Activated T-helper 2 cell treated with anti-CD3 and anti-CD28 coated beads, Interferon-gamma antibody, Interleukin-2, Interleukin-4, amounts not matched to agents 10 μg/mL and 5 μg/mL and 100 μg/mL, durations not matched to agents 14 hours and 24 hours and 36 hours (primary cell): Measurements from ENCODE around the gene SEMA3G. TPM values are rescaled to one million over a fixed set of nuclear protein-coding genes. Genes with fewer than 3 reads are reported as not detected.

Experiments
- DNase-seq: peaks from one replicate; pipeline ENCODE4 v3.0.0; 2021; ENCODE audit warnings: low spot score
- H3K27ac Mint-ChIP-seq: one replicate; pipeline ENCODE4 v1.8.0; 2021; ENCODE audit warnings: mixed read lengths
- H3K27me3 Mint-ChIP-seq: one replicate; pipeline ENCODE4 v1.8.0; 2021; ENCODE audit warnings: low read depth, mixed read lengths
- H3K36me3 Mint-ChIP-seq: one replicate; pipeline ENCODE4 v1.8.0; 2021; ENCODE audit warnings: low read depth, mixed read lengths
- H3K4me1 Mint-ChIP-seq: one replicate; pipeline ENCODE4 v1.8.0; 2021; ENCODE audit warnings: low read depth, mixed read lengths
- H3K4me3 Mint-ChIP-seq: one replicate; pipeline ENCODE4 v1.8.0; 2021; ENCODE audit warnings: low read depth, mild to moderate bottlenecking, moderate library complexity, mixed read lengths
- H3K9me3 Mint-ChIP-seq: one replicate; pipeline ENCODE4 v1.8.0; 2021; ENCODE audit warnings: mixed read lengths
- intact Hi-C: fragments of 100-400 bp; cut with micrococcal nuclease; formaldehyde crosslinking; loops from one replicate; pipeline ENCODE4 v1.15.1; 2023
- total RNA-seq: library from RNA; stranded (reverse); gene quantifications from 2 replicates; pipeline ENCODE4 v1.2.3, GENCODE V29; 2022

SEMA3G gene
- total RNA-seq, 1 donor from 2014 or later, result 0.30 TPM

DNA sequence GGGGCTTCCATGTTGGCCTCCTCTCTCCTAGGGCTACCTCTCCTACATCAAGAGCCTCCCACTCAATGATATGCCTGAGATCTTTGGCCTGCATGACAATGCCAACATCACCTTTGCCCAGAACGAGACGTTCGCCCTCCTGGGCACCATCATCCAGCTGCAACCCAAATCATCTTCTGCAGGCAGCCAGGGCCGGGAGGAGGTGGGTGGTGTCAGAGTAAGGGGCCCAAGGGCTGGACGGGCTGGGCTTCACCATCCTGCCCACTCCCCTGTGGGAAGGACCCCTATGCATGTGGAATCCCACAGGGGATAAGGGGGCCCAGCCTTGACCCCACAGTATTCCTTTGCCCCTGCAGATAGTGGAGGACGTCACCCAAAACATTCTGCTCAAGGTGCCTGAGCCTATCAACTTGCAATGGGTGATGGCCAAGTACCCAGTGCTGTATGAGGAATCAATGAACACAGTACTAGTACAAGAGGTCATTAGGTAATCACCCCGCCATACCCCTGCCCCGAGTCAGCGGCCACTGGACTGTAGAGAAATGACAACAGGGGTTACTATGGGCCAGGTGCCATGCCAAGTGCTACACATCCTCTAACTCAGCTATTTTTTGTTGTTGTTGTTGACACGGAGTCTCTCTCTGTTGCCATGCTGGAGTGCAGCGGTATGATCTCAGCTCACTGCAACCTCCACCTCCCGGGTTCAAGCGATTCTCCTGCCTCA, 47.1 kb downstream of the SEMA3G start:
- intact Hi-C loops, result no loop called here

DNA sequence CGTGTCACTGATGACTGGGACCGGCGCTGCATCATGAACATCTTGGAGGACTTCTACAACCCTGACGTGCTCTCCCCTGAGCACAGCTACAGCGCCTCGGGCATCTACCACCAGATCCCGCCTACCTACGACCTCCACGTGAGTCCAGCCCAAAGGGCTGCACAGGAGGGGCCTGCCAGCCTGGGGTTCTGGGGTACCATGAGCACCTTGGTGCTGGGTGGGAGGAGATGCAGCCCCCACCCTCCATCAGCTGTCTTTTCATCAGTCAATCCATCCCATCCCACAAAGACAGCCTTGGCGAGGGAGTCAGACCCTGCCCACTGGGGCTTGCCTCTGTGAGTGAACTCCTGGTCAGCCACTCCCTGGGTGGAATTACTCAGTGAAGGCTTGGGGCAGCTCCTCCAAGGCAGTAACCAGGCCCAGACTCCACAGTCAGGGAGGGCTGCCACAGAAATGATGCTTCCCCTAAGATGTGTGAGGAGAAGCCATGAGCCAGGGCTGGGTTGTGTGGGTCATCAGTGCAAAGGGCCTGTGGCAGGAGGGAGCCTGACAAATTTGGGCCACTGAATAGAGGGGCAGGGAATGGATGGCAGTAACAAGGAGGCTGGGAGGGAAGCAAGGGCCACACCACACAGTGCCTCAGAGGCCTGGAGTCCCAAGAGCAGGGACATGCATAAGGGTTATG, 47.9 kb downstream of the SEMA3G start:
- Mint-ChIP-seq H3K36me3 (peaks cover 22% of the 10 kb centered on the region), H3K4me3 (no peak overlapping the region), H3K9me3 (no peaks in the 10 kb centered on the region), H3K4me1 (no peaks in the 10 kb centered on the region), H3K27ac (no peak overlapping the region), H3K27me3 (no peaks in the 10 kb centered on the region)
- intact Hi-C loops, result no loop called here
- no peak for DNase-seq

More for the DNA sequence above, 47.1 kb downstream of the SEMA3G start:
- no peak for DNase-seq
- Mint-ChIP-seq H3K9me3 (no peaks in the 10 kb centered on the region), H3K27me3 (no peaks in the 10 kb centered on the region), H3K4me1 (no peaks in the 10 kb centered on the region), H3K4me3 (no peak overlapping the region), H3K27ac (no peak overlapping the region), H3K36me3 (peaks cover 27% of the 10 kb centered on the region)

DNA sequence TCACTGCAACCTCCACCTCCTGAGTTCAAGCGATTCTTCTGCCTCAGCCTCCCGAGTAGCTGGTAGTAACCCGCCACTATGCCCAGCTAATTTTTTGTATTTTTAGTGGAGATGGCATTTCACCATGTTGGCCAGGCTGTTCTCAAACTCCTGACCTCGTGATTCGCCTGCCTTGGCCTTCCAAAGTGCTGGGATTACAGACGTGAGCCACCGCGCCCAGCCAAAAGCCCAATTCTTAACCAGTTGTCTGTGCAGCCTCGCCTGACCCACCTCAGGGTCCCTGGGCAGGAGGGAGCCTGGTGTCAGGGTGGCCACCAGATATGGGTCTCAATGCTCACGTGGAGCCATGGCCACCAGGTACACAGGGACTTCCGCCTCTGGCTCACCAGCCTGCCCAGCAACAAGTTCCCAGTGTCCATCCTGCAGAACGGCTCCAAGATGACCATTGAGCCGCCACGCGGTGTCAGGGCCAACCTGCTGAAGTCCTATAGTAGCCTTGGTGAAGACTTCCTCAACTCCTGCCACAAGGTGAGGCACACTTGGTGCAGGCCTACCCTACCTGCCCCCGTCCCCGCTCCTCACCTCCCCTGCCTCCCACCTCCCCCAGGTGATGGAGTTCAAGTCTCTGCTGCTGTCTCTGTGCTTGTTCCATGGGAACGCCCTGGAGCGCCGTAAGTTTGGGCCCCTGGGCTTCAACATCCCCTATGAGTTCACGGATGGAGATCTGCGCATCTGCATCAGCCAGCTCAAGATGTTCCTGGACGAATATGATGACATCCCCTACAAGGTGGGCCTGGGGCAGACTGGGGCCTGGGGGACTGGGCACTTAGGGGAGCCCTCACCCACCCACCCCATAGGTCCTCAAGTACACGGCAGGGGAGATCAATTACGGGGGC, 48.6 kb downstream of the SEMA3G start:
- no peak overlapping the region for H3K4me3 Mint-ChIP-seq

DNA sequence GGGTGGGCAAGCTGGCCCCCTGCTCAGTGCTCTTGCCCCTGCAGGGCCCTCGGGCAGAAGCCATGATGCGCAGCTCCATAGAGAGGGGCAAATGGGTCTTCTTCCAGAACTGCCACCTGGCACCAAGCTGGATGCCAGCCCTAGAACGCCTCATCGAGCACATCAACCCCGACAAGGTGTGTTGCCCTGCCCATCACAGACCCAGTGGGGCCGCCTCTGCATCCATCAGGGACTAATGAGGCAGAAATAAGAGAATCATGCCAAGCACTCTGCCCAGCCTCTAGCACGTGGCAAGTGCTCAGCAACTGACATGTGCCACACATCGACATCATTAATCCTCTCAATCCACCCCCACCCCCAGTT, 49.4 kb downstream of the SEMA3G start:
- Mint-ChIP-seq H3K4me3 (no peak overlapping the region), H3K36me3 (peaks cover 15% of the 10 kb centered on the region), H3K27ac (no peak overlapping the region), H3K27me3 (no peaks in the 10 kb centered on the region), H3K4me1 (no peaks in the 10 kb centered on the region), H3K9me3 (no peaks in the 10 kb centered on the region)
- intact Hi-C loops, result no loop called here
- no peak for DNase-seq

More for the DNA sequence above, 48.6 kb downstream of the SEMA3G start:
- Mint-ChIP-seq H3K36me3 (peaks cover 22% of the 10 kb centered on the region), H3K27me3 (no peaks in the 10 kb centered on the region), H3K4me1 (no peaks in the 10 kb centered on the region), H3K27ac (no peak overlapping the region), H3K9me3 (no peaks in the 10 kb centered on the region)
- DNase-seq, result no peak
- intact Hi-C loops, result no loop called here

DNA sequence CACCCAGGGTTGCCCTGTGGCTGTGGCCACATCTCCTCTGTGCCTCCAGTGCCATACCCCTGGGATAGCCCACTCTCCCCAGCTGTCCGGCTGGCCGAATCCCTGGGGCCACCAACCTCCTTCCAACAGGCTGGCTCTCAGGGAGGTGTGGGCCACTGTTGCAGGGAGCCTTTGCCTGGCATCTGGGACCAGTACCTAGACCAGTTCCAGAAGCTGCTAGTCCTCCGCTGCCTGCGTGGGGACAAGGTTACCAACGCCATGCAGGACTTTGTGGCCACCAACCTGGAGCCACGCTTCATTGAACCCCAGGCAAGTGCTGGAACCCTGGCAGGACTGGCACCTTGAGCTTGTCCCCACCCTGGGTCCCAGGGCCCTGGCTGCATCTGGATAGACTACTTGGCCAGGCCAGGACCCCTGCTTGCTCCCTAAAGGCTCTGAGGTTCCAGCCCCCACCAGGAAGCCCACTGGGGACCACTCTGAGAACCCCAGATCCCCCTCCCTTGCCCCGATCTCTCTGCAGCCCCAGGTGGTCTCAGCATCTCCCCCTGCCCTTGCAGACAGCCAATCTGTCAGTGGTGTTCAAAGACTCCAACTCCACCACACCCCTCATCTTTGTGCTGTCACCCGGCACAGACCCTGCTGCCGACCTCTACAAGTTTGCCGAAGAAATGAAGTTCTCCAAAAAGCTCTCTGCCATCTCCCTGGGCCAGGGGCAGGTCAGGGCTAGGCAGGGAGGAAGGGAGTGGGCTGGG, 50.0 kb downstream of the SEMA3G start:
- H3K36me3 Mint-ChIP-seq, result peaks cover 13% of the 10 kb centered on the region
- no peaks in the 10 kb centered on the region for H3K27me3 Mint-ChIP-seq
- H3K27ac Mint-ChIP-seq, result no peak overlapping the region
- H3K9me3 Mint-ChIP-seq, result no peaks in the 10 kb centered on the region
- no peaks in the 10 kb centered on the region for H3K4me1 Mint-ChIP-seq
- DNase-seq, result no peak
- intact Hi-C loops, result no loop called here
- no peak overlapping the region for H3K4me3 Mint-ChIP-seq

DNA sequence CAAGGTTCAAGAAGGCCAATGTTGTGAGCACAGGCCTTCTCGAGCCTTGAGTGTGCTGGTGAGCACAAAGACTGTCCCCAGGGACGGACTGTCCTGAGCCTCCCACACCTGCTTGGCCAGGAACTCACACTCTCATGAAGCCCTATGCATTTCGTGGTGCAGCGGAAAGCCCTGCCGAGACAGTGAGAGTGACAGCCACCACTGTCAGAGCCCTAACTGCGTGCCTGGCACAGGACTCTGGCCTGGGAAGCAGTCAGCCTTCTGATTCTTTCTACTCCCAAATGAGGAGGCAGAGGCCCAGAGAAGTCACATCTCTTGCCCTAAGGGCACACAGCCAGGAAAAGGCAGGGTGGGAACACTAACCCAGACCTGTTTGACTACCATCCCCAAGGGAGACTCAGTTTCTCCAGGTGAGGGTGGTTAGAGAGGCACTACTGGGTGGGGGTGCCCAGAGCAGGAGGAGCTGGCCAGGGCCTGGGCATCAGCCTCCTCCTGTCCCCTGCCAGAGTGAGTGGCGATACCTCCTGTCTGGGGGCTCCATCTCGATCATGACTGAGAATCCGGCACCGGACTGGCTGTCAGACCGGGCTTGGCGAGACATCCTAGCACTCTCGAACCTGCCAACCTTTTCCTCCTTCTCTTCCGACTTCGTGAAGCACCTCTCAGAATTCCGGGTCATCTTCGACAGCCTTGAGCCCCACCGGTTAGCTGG, 50.8 kb downstream of the SEMA3G start:
- H3K9me3 Mint-ChIP-seq, result no peaks in the 10 kb centered on the region
- DNase-seq, result no peak
- no peaks in the 10 kb centered on the region for H3K4me1 Mint-ChIP-seq
- intact Hi-C loops, result no loop called here
- no peaks in the 10 kb centered on the region for H3K27me3 Mint-ChIP-seq
- H3K4me3 Mint-ChIP-seq, result no peak overlapping the region
- H3K36me3 Mint-ChIP-seq, result peaks cover 13% of the 10 kb centered on the region
- H3K27ac Mint-ChIP-seq, result no peak overlapping the region

DNA sequence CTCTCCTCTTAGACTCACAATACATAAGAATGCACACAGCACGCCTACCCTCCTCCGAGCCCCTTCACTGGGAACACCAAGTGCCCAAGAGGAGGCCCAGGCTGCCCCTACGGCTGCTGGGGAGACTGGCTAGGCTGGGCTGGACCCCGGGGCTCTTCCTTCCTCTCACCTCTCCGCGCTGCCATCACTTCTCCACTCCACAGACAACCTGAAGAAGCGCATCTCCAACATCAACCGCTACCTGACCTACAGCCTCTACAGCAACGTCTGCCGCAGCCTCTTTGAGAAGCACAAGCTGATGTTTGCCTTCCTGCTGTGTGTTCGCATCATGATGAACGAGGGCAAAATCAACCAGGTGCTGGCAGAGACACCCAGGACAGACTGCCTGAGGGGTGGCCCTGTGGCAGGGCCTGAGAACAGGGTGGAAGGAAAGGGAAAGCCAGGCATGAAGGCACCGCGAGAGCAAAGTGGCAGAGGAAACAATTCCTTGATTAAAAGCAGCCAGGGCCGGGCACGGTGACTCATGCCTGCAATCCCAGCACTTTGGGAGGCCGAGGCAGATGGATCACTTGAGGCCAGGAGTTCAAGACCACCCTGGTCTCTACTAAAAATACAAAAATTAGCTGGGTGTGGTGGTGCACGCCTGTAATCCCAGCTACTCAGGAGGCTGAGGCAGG, 51.6 kb downstream of the SEMA3G start:
- intact Hi-C loops, result no loop called here
- no peak overlapping the region for H3K27ac Mint-ChIP-seq
- H3K27me3 Mint-ChIP-seq, result no peaks in the 10 kb centered on the region

DNA sequence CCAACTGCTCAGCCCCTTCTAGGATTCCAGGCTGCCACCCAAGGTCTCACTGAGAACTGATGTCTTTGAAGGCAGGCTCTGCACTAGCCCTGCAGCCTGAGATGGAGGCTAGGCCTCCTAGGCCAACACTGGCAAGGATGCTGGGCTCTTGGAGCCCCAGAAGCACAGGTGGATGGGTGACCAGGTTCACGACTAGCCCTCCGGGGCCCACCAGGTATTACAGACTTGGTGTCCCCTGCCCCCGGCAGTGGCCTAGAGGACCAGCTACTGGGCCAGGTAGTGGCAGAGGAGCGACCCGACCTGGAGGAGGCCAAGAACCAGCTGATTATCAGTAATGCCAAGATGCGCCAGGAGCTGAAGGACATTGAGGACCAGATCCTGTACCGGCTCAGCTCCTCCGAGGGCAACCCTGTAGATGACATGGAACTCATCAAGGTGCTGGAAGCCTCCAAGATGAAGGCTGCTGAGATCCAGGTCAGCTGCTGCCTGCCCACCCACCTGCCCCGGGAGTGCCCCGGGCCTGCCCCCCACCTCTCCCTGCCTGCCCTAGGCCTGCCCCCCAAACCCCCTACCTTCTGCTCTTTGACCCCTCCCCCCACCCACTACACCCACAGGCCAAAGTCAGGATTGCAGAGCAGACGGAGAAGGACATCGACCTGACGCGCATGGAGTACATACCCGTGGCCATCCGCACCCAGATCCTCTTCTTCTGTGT, 52.5 kb downstream of the SEMA3G start:
- intact Hi-C loops, result no loop called here
- H3K9me3 Mint-ChIP-seq, result no peaks in the 10 kb centered on the region
- H3K27ac Mint-ChIP-seq, result no peak overlapping the region
- H3K36me3 Mint-ChIP-seq, result peaks cover 13% of the 10 kb centered on the region
- no peaks in the 10 kb centered on the region for H3K4me1 Mint-ChIP-seq
- H3K27me3 Mint-ChIP-seq, result no peaks in the 10 kb centered on the region
- H3K4me3 Mint-ChIP-seq, result no peak overlapping the region
- no peak for DNase-seq

More for the DNA sequence above, 51.6 kb downstream of the SEMA3G start:
- no peaks in the 10 kb centered on the region for H3K9me3 Mint-ChIP-seq
- no peaks in the 10 kb centered on the region for H3K4me1 Mint-ChIP-seq
- H3K4me3 Mint-ChIP-seq, result no peak overlapping the region
- peaks cover 13% of the 10 kb centered on the region for H3K36me3 Mint-ChIP-seq
- no peak for DNase-seq

DNA sequence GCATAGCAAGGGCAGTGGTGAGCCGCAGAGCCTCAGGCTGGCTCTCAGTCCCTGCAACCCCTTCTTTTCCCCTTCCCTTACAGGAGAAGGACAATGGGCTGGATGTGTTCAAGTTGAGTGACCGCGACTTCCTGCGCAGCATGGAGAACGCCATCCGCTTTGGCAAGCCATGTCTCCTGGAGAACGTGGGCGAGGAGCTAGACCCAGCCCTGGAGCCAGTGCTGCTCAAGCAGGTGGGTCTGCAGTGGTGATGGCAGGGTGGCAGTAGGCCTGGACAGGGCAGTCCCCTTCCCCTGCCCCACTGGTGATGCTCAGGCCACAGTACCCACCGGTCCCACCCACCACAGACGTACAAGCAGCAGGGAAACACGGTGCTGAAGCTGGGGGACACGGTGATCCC, 53.8 kb downstream of the SEMA3G start:
- Mint-ChIP-seq H3K36me3 (peaks cover 13% of the 10 kb centered on the region), H3K9me3 (no peaks in the 10 kb centered on the region), H3K27ac (no peak overlapping the region), H3K27me3 (no peaks in the 10 kb centered on the region), H3K4me1 (no peaks in the 10 kb centered on the region), H3K4me3 (no peak overlapping the region)
- no peak for DNase-seq
- intact Hi-C loops, result no loop called here

DNA sequence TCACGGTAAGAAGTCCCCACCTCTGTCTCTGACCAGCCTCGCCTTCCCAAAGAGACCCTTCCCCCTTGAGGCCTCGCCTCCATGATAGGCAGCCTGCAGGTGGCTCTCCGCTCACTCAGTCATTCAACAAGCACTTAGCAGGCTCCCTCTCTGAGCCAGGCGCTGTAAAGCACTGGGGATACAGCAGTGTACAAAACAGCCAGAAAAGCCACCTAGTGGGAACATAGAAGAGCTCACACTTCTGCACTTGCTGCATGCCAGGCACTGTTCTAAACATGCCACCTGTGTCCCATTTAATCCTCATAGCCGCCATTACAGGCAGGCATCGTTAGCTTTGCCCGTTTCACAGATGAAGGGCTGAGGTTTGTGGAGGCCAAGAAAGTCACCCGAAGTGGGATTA, 56.0 kb downstream of the SEMA3G start:
- intact Hi-C loops, result no loop called here
- no peaks in the 10 kb centered on the region for H3K4me1 Mint-ChIP-seq
- no peaks in the 10 kb centered on the region for H3K9me3 Mint-ChIP-seq
- no peaks in the 10 kb centered on the region for H3K27me3 Mint-ChIP-seq
- DNase-seq, result no peak
- no peak overlapping the region for H3K27ac Mint-ChIP-seq
- H3K36me3 Mint-ChIP-seq, result peaks cover 13% of the 10 kb centered on the region
- H3K4me3 Mint-ChIP-seq, result no peak overlapping the region

DNA sequence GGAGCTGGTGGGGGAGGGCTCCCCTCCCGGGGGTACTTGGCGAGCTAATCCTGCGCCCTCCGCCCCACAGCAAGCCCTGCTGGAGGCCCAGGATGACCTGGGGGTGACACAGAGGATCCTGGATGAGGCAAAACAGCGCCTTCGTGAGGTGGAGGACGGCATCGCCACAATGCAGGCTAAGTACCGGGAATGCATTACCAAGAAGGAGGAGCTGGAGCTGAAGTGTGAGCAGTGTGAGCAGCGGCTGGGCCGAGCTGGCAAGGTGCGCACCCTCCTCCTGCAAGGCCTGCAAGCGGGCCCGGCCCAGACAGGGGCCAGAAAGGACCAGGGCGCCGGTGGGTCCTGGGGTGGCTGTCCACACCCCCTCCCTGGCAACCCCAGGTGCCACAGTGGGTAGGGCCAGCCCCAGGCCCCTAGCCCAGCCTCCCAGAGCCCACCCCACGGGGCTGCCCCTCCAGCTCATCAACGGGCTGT, 56.5 kb downstream of the SEMA3G start:
- intact Hi-C loops, result no loop called here
- Mint-ChIP-seq H3K27me3 (no peaks in the 10 kb centered on the region), H3K27ac (no peak overlapping the region), H3K4me1 (no peaks in the 10 kb centered on the region), H3K4me3 (no peak overlapping the region), H3K9me3 (no peaks in the 10 kb centered on the region), H3K36me3 (peaks cover 13% of the 10 kb centered on the region)
- no peak for DNase-seq
